GM13977 (cell line): ENCODE measurements around the gene SORBS2.
A peak's percentile ranks its signal among the peaks of the same experiment; 100 is the strongest.

Source experiments
- DNase-seq: peaks from one replicate; pipeline ENCODE4 v3.0.0; 2012; ENCODE audit warnings: low spot score
- CTCF ChIP-seq: IDR thresholded peaks from 2 replicates; pipeline ENCODE4 v1.5.1; 2012; ENCODE audit warnings: mild to moderate bottlenecking, control low read depth; ENCODE audit not compliant: insufficient read depth; ENCODE audit errors: extremely low read depth, missing control alignments
- in situ Hi-C: fragments of 300-500 bp; cut with MboI; formaldehyde crosslinking; loops from one replicate; pipeline ENCODE4 v1.12.0; 2022; ENCODE audit warnings: low sequenced_read_pairs, low pct_unique_long_range_greater_than_20kb, mixed read lengths, inconsistent platforms; ENCODE audit not compliant: unreplicated experiment

SORBS2 gene

DNA sequence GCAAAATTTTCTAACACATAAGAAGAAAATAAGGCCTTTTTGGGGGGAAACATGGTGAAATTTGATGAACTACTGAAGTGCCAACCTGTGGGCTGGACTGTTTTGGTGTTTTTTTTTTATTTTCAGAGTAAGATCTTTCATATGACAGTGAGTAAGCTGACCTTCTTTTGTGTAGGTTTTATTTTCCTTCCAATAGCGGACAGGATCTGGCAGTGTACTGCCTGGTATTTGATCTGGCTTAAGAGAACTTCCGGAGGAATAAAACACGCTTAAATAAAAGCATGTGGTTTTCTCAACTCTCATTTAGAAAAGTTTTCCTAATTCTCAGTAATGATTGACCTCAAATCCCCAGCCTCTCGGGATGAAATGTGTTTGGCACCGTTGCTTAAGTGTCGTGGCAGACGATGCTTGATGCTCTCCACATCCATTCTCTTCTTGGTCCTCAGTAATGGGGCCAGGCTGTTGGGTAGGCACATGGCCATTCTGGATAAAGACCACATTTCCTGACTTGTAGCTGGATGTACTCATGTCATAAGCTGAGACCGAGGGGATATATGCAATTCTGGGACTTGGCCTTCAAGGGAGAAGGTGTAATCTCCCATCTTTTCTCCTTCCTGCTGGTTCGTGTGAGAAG lies 211.1 kb downstream of the SORBS2 start:
- no peak for DNase-seq
- in situ Hi-C loops = no loop called here
- no peak for TF ChIP-seq CTCF

GRCh38 chr4:185599553-185600243 lies 212.3 kb downstream of the SORBS2 start:
- DNase-seq = no peak
- in situ Hi-C loops = no loop called here
- no peak for TF ChIP-seq CTCF

- TF ChIP-seq CTCF = no peak
- in situ Hi-C loops = no loop called here
- DNase-seq = no peak
These were observed 213.0 kb downstream of the SORBS2 start for GRCh38 chr4:185598846-185599552.

DNA sequence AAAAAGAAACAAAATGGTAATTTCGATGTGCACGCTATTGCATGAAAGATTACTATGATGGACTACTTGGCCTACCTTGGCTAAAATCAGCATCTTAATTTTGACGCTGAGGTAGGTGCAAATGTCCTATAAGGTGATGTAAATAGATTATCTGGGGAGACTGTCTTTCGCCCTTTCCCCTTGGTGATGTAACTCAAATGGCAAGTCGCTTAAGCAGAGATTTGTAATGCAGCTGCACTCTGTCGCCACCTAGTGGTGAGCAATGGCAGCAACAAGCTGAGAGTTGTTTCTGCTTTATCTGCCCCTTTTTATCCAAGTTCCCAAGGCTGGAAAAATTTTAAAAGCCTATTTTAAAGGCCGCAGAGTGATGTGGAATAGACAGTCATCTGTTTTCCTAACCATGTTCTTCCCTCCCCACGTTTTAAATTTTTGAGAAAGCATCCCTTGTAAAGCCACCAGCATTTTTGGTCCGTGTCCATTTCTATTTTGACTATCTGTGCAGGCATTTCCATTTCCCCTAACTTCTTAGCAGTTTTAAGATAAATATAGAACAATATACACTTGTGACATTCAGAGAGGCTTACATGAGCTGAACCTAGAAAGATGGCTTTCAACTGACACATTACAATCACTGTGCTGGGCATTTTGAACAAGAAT lies 214.3 kb downstream of the SORBS2 start:
- TF ChIP-seq CTCF = peak; percentile 94
- peak; percentile 73 for DNase-seq
- in situ Hi-C loops = no loop called here

DNA sequence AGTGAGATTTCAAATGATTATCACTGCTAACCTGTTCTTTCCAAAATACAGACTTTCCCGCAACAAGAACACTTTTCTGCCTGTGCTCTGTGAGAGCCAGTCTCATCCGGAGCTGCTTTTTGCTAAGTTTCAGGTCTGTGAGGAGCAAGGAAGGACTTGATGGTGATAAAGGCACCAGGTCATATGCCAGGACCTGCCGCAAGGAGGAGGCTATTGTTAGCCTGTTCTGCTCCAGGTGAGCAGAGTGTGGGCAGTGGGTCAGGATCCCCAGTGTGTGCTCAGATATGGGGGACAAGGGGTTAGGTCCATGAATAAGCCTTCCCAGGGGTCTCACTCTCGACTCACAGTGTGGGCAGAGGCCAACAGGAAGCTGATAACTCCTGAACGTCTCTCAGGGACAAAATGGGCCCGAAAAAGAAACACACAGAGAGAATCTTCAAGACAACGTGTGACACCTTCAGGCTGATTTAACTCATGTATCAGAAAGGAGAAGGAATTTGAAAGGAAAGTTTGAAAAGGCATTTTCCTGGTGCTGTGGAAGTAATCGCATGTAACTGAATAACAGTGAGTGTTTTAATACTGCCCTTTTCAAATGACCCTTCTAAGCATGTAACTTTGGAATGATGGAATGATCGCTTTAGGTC lies 219.0 kb downstream of the SORBS2 start:
- in situ Hi-C loops = no loop called here
- DNase-seq = no peak

More for the DNA sequence above, 219.0 kb downstream of the SORBS2 start:
- TF ChIP-seq CTCF = peak; percentile 16
